ENCODE measurements around the gene MACROD1. TPM values are rescaled to one million over a fixed set of nuclear protein-coding genes. Genes with fewer than 3 reads are reported as not detected.

MACROD1 gene
- total RNA-seq, 1 donor from 2014 or later, result 86.2 TPM

DNA sequence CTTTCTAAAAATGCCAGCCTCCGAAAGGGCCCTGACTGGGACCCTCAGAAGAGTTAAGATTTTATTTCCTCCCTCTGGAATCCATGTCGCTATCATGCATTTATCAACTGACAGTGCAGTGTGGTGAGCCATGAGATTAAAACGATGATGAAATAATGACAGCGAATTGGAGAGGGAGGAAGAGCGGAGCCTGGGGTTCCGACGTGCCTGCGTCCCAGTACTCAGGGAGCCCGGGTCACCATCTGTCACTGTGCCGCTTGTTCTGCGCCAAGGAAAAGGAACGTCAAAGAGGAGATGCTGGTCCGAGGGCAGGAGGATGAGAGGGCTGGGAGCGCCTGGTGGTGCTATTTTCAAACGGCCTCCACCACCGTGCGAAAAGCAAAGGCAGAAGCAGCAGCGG is 46.2 kb downstream of the MACROD1 start:
- intact Hi-C loops (cut with DNase I), result no loop called here
- DNase-seq (ENCODE audit: low spot score), result no peak

DNA sequence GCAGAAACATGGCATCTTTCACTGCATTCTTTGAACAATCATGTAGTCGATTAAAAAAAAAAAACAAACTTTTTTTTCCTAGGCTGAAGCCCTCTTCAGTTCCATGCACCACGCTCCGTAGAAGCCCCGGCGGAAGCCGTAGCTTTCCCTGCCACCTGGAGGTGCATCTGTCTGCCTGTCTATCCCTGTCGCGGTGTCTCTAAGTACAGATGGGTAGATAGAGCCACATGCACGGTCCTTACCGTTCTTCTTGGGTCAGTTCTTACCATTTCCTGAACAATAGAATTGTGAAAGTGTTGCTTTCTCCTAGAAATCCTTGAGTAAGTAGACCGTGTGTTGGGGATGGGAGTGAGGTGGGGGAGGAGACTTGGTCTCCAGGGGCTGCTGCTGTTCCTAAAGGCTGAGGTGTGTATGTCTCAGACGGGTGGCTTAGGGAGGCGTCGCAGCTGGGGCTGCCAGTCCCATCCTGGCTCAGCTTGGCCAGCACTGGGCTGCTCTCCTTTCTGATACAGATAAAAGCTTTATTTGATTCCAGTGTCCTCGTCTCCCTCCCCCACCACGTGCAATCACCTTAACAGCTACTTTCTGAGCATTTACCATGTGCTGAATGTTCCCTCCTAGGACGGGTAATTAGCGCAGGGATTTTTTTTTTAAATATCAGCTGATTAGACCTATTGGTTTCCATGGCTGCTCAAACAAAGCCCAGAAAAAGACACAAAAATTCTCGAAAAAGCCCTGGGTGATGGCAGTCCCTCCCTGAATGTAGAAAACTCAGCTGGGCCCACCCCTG is 46.8 kb downstream of the MACROD1 start:
- no peak for DNase-seq (ENCODE audit: low spot score)
- intact Hi-C loops (cut with DNase I), result no loop called here

DNA sequence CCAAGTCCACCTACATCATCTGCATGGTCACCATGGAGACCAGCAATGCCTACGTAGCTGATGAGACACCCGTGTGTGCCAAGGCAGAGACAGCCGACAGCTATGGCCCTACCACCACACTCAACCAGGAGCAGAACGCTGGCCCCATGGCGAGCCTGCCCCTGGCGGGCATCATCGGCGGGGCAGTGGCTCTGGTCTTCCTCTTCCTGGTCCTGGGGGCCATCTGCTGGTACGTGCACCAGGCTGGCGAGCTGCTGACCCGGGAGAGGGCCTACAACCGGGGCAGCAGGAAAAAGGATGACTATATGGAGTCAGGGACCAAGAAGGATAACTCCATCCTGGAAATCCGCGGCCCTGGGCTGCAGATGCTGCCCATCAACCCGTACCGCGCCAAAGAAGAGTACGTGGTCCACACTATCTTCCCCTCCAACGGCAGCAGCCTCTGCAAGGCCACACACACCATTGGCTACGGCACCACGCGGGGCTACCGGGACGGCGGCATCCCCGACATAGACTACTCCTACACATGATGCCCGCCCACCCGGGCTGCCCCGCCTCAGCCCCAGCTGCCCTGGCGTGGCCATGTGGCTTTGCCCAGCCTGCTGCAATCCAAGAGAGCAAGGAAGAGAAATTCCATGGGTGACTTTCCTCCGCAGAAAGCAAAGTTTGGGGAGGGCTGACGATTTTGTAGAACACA is 48.0 kb downstream of the MACROD1 start:
- intact Hi-C loops (cut with DNase I), result no loop called here
- no peak for DNase-seq (ENCODE audit: low spot score)

DNA sequence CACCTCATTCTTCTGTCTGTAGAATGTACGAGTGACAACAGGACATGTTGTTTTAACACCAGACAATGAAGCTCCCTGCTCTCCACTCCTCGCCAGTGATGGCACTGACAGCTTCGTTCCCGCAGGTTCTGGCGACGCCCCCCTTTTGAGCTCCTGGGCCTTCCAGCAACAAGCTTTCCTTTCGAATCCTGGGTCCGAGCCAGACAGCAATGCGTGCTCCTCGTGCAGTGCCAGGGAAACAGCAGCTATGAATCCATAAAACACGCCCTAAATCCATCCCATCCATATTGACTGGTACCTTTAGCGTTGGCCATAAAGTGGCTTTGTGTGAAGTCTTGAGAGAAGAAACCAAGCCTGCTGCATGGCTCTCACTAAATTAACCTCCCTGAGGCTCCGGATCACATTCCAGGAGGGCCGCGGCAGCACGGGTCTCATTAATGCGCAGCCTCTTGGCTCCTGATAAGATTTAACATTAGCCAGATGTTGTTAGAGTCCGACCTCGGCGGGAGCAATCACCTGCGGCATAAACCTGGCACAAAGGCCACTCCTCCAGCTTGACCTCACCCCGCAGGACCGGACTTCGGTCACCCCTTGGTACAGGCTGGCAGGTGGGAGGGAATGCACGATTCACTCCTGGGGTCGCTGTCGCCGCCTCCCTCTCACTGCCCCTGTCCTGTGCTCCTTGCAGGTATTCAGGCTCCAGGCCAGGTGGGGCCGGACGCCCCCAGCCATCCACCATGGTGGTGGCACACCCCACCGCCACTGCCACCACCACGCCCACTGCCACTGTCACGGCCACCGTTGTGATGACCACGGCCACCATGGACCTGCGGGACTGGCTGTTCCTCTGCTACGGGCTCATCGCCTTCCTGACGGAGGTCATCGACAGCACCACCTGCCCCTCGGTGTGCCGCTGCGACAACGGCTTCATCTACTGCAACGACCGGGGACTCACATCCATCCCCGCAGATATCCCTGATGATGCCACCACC is 50.1 kb downstream of the MACROD1 start:
- DNase-seq (ENCODE audit: low spot score), result no peak
- intact Hi-C loops (cut with DNase I), result no loop called here

DNA sequence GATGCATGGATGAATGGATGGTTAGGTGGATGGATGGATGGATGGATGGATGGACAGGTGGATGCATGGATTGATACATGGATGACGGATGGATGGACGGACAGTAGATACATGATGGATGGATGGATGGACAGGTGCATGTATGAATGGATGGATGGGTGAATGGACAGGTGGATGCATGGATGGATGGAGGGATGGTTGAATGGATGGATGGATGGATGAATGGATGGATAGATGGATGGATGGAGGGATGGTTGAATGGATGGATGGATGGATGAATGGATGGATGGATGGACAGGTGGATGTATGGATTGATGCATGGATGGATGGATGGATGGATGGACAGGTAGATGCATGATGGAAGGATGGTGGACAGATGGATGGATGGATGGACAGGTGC is 51.7 kb downstream of the MACROD1 start:
- intact Hi-C loops (cut with DNase I), result no loop called here
- no peak for DNase-seq (ENCODE audit: low spot score)

DNA sequence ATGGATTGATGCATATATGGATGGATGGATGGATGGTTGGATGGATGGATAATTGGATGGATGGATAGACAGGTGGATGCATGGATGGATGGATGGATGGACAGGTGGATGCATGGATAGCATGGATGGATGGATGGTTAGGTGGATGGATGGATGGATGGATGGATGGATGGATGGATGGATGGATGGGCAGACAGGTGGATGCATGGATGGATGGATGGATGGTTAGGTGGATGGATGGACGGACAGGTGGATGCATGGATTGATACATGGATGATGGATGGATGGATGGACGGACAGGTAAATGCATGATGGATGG is 52.5 kb downstream of the MACROD1 start:
- intact Hi-C loops (cut with DNase I), result loop anchor here (2.0 kb wide), 1 partner anchor 17 kb away; no protein-coding TSS in a partner anchor

DNA sequence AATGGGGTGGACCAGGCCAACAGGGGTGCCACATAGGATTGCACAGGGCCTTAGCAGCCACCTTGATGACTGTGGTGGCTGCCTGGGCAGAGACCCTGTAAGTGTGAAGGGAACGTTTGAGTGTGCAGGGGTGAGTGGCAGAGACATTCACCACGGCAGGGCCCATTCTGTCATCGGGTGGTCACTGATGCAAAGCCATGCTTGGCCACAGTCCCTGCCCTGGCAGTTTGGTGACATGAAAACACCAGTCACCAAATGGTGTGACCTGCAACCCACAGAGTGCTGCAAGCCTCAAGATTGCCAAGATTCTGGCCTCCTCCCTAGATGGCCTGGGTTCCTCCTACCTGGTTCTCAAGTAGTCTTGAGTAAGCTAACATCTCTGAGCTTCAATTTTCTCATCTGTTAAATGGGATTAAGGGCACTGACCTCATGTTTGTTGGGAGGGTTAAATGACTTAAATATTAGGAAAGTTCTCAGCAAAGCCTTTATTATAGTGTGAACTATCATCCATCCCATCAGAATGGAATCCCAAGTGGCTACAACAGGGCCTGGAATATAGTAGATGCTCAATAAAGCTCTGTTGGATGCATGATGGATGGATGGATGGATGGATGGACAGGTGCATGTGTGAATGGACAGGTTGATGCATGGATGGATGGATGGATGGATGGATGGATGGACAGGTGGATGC is 53.0 kb downstream of the MACROD1 start:
- intact Hi-C loops (cut with DNase I), result loop anchor here (2.0 kb wide), 1 partner anchor 18 kb away; no protein-coding TSS in a partner anchor
- no peak for DNase-seq (ENCODE audit: low spot score)

More for the DNA sequence above, 52.5 kb downstream of the MACROD1 start:
- no peak for DNase-seq (ENCODE audit: low spot score)

DNA sequence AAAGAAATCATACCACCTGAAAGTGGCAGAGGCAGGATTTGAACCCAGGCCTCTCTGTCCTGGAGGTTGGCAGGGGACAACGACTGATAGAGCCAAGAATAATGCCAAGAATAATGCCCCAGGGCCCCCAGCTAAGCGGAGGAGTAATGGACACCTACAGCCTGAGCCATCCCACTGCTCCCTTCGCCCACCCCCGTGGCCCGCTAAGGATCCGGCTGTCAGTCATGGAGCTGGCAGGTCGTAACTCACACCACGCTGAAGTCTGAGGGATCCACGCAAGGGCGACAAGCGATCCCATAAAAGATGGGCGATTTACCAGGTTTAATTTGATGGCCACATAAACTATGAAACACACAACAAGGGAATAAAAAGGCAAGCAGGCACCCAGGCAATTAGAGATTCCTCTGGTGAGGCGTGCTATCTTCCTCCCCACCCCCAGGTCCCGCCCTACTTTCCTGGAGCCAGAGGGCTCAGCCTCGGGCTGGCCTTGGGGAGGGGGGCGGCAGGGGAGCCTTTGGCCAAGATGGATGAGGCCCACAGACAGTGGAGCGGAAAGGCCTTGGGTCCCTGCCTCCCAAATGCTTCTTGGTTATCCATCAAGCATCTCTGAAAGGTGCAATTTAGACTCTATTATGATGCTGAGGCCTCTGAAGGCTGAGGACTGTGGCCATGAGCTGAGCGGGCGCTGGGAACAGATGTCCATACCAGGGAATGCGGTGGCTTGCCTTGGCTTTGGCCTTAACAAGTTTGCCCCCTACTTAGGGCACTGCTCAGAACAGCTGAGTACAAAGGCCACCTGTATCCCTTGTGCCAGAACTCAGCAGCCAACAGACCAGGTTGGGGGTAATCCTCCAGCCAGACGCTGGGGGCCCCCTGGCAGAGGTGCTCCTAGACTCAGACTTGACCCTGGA is 55.2 kb downstream of the MACROD1 start:
- intact Hi-C loops (cut with DNase I), result no loop called here
- no peak for DNase-seq (ENCODE audit: low spot score)

DNA sequence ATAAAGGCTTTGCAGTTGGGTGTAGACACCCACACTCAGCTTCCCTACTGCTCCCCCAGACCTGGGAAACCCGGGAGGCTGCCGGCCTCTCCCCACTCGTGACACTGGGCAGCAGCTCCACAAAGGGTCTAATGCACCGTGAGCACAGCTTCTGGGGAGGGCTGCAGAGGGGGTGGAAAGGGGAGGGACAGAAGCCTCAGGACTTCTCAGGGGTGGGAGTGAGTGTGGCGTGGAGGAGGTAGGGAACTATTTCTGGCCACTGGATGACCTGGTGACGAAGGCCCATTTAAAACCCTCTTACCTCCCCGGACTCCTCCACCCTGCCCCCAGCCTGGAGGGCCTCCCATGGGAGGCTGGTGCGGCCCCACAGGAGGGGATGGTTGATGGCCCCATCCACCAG is 56.6 kb downstream of the MACROD1 start:
- DNase-seq (ENCODE audit: low spot score), result no peak
- intact Hi-C loops (cut with DNase I), result no loop called here

DNA sequence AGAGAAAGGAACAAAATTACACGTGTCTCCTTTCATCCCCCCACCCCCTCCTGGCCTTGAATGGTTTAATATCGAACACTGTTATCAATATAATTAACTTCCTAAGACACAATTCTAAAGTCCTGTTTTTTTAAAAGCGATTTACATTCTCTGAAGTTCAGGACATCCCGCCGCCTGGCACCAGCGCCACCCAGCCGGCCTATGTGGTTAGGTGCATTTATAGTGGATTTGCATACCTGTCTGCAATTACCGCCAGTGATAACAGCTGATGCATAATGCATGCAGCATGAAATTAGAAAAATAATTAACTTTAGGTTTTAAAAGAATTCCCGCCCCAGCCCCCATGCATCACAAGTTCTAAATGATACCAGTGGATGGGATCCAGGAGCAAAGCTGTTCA is 58.6 kb downstream of the MACROD1 start:
- no peak for DNase-seq (ENCODE audit: low spot score)
- intact Hi-C loops (cut with DNase I), result no loop called here

DNA sequence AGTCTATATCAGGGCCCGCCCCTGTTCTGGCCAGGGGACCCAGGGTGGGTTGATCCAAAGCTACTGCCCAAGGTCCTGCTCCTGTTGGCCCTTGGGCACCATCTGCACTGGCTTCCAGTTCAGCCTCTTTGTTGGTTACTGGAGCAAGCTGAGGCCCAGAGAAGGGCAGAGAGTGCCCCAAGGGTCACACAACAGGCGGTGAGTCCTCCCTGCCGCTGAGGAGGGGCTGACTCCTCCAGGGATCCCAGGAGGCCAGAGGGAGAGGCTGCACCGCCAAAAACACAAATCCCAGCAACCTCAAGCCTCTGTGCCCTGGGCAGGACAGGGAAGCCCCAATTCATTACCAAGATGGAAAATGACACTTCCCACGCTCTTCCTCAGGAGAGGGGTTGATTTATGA is 61.3 kb downstream of the MACROD1 start:
- DNase-seq (ENCODE audit: low spot score), result no peak
- intact Hi-C loops (cut with DNase I), result no loop called here

DNA sequence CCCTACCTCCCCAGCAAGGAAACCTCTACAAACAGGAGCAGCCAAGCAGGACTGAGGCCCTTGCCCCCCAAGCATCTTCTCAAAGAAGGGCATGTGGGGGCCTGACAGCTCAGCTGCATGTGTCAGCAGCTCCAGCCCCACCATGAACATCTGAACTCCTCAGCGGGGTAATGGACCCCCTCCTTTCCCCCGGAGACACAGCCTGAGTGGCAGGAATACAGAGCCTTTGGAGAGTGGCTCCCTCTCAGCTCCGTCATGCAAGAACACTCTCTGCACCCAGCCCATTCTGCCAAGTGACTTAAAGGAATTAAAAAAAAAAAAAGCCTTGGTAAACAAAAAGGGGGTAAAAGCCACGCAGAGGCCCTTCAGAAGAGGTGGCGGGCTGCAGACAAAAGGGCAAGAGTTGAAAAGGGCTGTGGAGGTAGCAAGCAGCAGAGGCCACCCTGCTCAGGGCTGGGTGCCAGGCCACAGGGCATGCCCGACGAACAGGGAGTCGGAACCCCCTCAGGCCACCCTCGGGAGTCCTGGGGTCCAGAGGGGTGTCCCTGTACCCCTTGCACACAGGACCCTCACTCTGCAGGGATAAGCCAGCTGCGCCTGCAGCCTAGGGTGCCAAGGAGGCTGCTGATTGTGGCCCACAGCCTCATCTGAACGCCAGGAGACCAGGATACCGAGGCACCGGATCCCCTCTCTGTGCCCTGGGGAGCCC is 62.5 kb downstream of the MACROD1 start:
- intact Hi-C loops (cut with DNase I), result no loop called here
- no peak for DNase-seq (ENCODE audit: low spot score)

DNA sequence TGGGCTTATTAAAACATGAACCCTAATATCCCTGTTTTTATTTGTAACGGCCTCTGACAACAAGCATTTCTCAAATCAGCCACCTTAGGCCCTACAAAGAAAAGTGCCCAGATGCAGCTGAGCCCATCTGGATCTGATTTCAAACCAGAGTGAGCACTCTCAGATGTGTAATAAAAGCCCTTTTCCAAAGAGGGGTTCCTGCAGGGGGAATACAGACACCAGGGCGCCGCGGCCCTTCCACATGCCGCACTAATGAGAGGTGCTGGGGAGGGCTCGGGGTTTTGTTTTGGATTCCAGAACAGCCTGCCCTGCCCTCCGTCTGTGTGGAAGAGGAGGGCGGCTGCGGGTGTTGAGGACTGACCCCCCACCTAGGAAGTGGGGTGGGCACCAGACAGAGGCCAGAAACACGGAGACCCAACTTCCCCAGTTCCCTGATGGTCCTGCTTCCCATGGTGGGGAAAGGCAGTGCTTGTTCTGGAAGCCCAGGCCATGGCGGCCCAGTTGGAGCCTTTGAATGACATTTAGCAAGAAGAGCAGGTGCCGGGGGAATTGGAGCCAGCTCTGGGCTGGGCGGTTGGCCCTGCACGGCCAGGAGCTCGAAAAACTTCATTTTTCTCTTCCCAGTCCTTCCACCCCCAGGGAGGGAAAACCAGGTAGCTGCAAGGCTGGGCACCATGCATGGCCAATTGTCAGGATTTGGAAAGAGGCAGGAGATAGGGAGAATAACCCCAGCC is 63.7 kb downstream of the MACROD1 start:
- intact Hi-C loops (cut with DNase I), result no loop called here
- no peak for DNase-seq (ENCODE audit: low spot score)

DNA sequence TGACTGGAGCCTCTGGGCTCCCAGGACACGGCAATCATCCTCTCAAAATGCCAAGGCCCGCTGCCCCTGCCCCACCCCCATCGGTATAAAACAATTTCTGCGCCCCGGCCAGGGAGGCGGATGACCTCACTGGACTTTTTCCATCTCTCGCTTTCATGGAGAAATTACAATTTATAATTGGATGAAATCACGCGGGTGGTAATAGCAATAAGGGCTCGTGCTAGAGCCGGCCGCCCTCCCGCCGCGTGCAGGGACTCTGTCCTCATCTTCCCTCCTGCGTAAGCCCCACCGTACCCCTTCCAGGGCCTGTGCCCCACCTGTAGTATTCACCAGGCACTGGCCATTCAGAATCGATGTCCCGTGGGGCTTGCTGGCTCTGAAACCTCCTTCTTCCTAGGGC is 64.5 kb downstream of the MACROD1 start:
- intact Hi-C loops (cut with DNase I), result no loop called here
- DNase-seq (ENCODE audit: low spot score), result no peak

DNA sequence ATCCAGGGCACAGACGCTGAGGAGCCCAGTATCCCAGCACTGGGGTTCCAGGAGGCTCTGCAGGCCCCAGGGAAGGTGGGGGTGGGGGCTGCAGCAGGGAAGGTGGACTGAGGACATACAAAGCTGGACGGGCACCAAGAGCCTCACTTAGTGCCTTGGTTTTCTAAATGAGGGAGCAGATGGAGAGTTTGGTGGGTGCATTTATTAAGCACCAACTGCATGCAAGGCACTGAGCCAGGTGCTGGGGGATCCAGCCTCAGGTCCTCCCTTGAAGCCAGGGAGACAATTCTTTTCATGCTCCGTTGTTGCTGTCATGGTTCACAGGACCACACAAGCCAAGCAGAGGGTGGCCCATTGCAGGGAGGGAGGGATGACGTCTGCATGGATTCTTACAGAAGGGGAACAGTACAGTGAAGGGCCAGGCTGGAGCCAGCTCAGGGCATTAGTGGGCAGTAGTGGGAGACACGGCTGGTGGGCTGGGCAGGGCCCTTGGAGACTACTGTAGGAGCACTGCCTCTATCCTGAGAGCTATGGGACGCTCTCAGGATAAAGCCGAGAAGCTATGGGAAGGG is 65.0 kb downstream of the MACROD1 start:
- intact Hi-C loops (cut with DNase I), result no loop called here
- DNase-seq (ENCODE audit: low spot score), result no peak

DNA sequence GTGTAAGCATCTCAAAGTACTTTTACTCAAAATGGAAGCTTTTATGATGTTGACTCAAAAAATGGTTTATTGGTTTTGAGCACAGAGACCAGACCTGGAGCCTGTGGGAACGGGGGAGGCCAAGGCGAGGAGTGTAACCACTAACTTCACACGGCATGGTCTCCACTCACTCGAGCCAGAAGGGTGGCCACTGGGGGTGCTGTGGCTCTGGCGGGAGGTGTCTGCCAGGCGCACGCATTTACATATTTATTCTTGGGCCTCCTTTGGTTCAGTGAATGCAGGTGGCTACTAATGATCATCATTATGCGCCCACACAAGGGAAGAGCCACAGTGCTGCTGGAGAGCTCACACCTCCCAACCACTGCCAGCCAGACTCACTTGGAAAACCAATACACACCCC is 65.6 kb downstream of the MACROD1 start:
- no peak for DNase-seq (ENCODE audit: low spot score)
- intact Hi-C loops (cut with DNase I), result no loop called here

DNA sequence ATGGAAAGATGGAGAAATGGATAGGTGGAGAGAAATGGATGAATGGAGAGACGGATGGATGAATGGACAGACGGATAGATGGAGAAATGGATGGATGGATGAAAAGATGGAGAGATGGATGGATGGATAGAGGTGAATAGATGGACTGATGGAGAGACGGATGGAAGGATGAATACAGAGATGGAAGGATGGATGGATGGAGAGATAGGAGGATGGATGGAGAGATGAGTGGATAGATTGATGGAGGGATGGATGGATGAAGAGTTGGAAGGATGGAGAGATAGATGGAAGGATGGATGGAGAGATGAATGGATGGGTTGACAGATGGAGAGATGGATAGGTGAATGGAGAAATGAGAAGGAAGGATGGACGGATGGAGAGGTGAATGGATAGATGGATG is 66.5 kb downstream of the MACROD1 start:
- DNase-seq (ENCODE audit: low spot score), result no peak
- intact Hi-C loops (cut with DNase I), result no loop called here

Measured in cardiac septum (tissue), 1 donor.